HG03196 (cell line): Measurements from ENCODE around the gene PRRG3.
"Not testable (repeated sequence)": the region's sequence is repeated elsewhere in the genome, so short reads cannot be mapped to it uniquely, and the experiment has no call there.

Experiments
- ATAC-seq: cut with Tn5 transposase; IDR thresholded peaks from one replicate; pipeline ENCODE4 v1.9.1; 2021; ENCODE audit not compliant: unreplicated experiment

PRRG3 gene

DNA sequence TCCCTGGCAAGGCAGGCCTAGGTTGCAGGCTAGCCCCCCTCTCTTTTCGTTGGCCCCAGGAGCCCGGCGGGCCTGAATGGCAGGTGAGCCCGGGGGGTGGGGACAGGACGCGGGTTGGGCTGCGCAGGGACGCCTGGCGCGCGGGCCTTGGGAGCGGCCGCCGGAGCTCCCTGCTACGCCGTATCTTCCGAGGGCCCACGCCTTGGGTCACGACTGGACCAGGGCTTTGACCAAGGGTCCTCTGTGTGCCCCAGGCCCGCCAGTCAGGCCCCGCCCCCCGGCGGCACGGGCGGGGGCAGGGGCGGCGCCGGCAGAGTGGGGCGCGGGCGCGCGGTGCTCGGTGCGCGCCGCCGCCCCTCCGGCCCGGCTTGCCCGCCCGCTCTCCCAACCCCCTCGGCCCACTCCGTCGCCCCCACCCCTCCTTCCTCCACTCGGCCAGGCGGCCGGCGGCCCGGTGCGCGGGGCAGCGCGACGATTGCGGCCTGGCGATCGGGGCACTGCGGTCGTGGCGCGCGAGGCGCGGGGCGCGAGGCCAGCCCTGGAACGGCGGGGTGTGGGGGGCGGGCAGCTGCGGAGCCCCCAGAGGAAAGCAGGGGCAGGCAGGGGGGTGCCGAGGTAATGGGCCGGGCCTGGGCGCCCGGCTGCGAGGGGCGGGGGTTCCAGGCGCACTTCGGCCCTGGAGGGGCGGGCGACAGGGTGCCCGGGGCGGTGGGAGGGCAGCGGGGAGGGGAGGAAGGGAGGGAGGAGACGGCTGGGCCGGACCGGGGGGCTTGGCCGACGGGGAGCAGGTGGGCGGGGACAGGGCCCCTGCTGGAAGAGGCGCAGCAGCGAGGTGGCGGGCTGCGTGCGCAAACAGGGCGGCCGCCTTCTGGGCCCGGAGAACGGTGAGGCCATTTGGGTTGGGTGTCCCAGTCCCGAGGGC lies at the start of gene PRRG3:
PRRG3 (plus strand) TSS at position 798 of the 922 bp plus-strand sequence. CDS start 3,357 bp downstream, outside the sequence.
- ATAC-seq = no peak

DNA sequence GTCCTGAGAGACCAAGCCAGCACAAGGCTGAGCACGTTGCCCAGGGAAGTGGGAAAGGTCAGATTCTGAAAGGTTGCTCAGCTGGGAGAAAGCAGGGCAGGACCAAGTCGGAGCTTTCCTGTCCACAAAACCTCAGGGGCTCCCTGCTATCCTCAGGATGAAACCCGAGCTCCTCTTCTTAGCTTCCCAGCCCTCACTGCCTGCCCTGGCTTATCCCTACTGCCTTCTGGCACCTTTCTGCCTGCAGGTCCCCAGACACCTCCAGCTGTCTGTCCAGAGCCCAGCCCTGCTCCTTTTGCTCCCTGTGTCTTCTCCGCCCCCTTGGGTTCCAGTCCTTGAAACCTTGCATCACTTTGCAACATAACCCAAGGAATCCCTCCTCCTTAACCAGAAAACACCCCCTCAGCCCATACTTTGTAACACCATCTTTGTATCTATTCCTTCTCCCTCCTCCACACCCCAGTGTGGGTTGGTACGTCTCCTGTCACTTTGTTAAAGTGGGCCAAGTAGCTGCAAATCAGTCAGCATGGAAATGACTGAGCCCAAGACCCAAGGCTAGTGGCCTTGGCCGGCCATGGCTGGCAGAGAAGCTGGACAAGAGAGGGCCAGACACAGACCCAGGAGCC lies 20.0 kb upstream of the PRRG3 start:
- no peak for ATAC-seq

DNA sequence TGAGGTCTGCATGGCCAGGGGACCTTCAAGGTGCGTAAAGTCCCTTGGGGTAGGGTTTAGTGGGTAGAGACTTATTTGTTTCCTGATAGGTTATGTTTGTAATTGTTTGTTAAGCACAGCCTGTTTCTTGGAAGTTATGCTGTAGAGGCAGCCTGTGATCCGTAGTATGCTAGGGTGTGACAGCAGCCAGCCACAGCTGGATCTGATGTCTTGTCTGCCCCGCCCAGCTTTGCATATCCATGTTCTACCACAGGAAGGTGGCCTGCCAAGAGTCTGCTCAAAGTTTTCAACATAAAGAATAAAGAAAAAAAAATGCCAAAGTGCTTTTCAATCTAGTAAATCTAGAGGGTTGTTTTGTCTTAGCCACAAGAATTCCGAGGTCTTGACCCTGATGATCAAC lies 19.1 kb upstream of the PRRG3 start:
- no peak for ATAC-seq

DNA sequence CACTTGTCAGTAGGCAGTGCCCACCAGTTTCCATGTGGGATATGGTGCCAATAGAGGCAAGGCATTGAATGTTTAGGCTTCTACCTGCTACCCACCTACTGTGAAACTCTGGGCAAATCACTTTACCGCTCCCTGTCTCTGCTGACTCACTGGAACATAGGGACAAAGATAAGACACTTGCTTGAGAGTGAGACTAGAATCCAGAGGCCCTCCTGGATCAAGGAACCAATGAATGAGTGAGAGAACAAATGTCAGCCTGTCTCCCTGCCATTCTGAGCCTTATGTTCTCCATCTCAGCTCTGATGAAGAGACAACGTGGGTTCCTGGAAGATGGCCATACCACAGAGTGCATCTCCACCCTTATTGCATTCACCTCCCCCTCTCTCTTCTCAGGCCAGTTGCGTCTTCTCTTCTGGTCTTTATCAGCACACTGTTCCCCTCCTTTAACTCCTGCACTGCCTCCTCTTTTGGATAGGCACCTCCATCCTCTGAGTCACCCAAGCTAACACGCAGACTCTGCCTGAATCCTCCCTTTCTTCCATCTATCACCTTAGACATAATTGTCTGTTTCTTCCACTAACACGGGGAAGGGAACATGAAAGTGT lies 15.4 kb upstream of the PRRG3 start:
- no peak for ATAC-seq

DNA sequence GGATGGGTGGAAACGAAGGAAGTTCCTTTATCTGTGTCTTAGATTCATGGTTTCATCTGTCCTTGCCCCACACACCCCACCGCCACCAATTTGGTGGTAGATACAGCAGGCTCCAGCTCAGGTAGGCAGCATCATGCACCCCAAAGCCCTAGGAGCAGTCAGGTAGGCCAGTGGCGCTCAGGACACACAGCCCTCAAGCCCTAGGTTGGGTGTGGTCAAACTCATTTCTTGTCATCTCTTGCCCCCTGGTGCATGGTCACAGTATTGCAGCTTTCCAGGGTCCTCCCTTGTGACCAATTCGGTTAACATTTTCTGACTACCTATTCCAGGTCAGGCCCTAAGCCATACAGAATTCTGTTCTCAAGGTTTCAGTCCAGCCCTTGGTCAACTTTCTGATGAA lies 14.5 kb upstream of the PRRG3 start:
- no peak for ATAC-seq

DNA sequence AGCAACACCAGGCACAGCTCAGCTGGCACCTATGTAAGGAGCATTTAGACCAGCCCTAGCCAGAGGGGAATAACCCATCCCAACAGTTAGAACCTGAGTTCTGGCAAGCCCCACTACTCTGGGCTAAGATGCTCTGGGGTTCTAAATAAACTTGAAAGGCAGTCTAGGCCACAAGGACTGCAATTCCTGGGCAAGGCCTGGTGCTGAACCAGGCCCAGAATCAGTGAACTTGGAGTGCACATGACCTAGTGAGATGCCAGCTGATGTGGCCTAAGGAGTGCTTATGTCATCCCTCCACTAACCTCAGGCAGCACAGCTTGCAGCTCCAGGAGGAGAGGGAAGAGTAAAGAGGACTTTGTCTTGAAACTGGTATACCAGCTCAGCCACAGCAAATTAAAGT lies 7.6 kb upstream of the PRRG3 start:
- no peak for ATAC-seq

DNA sequence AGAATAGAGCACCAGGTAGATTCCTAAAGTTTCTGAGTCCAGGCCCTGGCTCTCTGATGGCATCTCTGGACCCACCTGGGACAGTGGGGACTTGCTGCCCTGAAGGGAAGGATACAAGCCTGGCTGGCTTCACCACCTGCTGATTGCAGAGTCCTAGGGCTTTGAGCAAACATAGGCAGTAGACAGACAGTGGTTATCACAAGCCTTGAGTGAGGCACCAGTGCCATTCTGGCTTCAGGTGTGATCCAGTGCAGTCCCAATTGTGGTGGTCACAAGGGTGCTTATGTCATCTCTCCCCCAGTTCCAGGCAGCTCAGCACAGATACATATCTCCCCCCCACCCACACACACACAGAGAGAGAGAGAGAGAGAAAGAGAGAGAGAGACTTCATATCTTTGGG lies 6.6 kb upstream of the PRRG3 start:
- ATAC-seq = no peak

DNA sequence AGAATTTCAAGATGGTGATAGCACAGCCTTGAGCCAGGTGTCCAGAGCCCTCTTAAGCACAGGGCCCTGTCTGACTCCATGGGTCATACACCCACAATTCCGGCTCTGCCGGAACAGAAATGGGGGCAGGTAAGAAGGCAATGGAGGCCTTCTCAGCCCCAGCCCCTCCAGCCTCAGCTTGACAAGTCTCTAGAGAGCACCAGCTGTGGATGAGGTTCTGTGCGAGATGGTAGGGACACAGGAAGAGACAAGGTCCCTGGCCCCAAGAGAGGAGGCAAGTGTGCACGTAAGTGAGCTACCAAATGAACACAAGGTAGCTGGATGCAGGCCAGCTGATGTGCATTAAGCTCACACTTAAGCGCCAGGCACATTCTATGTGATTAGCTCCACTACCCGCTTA lies 2.4 kb upstream of the PRRG3 start:
- ATAC-seq = no peak

DNA sequence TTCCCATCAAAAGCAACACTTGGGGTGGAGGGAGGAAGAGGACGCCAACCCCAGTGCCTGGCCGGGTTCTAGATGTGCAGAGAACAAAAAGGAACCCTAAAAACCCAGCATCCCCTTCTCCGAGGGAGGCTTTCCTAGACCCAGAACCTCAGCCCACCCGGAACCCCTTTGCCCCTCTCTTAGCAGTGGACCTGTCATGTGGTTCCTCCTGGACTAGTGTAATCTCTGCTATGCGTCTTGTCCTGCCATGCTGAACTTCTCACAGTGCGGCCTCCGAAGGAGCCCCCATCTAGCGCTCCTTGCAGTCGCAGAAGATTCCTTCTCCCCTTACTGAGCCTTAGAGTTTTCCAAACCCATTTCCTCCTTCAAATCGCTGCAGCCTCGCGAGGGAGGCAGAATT lies 1.1 kb upstream of the PRRG3 start:
- ATAC-seq = no peak

DNA sequence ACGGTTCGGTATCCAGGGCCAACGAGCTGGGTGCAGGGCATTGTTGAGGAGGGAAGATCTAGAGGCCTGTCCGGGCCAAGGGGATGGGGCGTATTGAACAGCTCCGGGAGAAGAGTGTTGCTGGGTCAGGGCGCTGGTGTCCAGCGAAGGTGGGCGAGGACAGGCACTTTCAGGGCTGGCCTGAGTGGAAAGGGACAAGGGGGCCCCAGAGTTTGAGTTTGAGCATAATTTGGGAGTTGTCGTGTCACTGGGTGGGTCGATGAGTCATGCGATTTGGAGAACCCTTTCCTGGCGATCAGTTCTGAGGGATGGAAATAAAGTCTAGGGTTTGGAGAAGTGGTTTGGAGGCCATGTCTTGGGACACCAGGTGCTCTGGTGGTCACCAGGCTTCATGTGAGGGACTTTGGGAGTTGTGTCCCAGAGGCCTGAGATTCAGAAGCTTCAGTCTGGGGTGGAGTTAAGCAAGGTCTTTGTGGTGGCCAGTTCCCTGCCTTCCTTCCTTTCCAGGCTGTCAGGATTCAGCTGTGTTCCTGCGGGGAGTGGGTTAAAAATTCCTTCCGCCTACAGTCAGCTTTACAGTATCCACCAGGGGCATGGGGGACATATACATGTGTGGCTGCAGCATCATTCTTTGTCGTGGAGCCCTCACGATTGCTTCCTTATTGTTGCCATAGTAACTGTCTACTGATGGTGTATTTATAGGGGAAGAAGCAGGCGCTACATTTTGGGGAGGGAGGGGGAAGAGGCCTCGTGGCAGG lies 504 bp downstream of the PRRG3 start:
- ATAC-seq = no peak

DNA sequence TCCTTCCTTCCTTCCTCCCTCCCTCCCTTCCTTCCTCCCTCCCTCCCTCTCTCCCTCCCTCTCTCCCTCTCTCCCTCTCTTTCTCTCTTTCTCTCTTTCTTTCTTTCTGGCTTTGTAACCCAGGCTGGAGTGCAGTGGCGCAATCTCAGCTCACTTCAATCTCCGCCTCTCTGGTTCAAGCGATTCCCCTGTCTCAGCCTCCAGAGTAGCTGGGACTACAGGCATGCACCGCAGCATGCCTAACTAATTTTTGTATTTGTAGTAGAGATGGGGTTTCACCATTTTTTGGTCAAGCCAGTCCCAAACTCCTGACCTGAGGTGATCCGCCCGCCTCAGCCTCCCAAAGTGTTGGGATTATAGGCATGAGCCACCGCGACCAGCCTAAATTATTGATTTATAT lies 1.8 kb downstream of the PRRG3 start:
- ATAC-seq = not testable (repeated sequence)

DNA sequence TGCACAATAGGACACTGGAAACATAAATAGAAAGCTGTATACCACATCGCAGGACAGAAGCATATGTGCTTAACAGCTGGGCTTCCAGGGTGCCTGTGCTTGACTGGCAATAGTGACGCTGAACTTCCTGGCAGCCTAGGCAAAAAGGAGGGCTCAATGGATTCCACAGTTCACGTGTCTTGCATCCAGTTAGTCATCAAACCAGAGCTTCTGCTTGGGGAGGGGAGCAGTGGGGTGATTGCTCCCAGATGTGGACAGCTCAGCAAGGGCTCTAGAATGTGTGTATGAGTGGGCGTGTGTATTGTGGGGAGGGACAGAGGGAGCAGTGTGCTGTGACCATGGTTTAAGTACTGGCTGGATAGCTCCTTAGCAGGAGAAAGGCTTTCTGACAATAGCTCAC lies 2.3 kb downstream of the PRRG3 start:
- no peak for ATAC-seq

DNA sequence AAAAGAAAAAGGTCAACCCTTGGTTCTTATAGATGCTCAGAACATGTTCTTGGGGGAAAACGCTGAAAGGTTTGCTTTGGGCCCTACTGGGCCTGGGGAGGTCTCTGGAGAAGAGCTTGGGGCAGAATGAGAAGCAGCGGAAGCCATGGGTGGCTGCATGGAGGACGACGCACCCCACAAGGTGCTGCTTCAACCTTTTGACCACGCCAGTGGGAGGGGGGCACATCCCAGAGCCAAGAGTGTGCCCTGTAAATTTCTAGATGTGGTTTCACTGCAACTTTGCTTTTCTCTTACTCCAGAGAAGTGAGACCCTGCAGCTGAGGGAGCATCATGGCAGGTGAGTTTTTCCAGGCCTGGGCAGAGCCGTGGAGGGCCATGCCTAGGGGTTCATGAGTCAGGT lies 3.2 kb downstream of the PRRG3 start:
- no peak for ATAC-seq

DNA sequence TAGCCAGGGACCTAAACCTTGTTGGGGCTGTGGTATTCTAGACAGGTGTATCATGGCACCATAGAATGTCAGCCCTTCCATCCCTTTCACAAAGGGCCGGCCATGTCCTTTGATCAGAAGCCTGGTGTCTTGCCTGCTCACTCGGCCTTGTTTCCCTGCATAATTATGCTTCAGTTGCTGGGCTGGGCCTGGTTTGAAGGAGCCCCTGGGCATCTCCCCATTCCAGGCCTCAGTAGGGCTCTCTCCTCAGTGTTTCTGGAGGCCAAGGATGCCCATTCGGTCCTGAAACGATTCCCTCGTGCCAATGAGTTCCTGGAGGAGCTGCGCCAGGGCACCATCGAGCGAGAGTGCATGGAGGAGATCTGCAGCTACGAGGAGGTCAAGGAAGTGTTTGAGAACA lies 4.5 kb downstream of the PRRG3 start:
- ATAC-seq = no peak

DNA sequence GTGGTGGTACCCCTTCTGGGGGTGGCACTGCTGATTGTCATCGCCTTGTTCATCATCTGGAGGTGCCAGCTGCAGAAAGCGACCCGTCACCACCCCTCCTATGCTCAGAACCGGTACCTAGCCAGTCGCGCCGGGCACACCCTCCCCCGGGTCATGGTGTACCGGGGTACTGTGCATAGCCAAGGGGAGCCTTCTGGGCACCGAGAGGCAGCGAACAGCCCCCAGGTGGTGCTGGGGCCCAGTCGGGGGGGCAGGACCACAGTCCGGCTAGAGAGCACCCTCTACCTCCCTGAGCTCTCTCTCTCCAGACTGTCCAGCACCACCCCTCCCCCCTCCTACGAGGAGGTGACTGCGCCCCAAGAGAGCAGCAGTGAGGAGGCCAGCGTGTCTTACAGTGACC lies 5.3 kb downstream of the PRRG3 start:
- no peak for ATAC-seq

DNA sequence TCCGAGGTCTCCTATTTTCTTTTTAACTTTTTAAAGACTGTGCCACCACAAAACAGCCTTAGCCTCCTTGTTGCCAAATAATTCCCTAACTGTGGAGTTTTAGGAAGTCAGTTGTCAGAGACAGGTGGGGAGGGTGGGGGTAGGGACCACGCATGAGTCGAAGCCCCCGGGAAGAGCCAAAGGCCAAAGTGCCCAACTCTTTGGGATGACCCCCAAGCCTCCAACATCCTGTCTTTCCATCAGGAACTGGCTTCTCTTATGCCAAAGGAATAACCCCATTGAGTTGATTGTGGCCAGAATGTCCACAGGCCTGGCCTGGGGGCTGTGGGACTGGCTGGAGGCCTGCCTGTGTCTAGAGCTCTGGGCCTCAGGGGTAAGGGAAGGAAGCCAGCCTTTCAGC lies 5.8 kb downstream of the PRRG3 start:
- ATAC-seq = no peak

DNA sequence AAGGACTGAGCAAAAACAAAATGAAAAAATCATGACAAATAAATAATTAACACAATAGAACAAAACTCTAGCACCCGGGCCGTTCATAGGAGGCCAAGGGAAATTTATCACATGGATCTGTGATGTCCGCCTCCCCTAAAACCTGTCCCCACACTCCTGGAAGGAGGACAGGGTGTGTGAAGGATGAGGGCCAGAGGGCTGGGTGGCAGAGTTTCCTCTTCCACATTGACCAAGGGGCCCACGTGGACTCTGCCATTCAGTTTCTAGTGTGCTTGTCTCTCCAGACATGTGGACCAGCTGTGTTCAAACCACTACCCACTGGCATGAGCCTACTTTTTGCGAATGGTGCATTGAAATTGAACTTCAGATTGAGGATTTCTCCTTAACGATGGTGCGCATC lies 6.3 kb downstream of the PRRG3 start:
- ATAC-seq = no peak

DNA sequence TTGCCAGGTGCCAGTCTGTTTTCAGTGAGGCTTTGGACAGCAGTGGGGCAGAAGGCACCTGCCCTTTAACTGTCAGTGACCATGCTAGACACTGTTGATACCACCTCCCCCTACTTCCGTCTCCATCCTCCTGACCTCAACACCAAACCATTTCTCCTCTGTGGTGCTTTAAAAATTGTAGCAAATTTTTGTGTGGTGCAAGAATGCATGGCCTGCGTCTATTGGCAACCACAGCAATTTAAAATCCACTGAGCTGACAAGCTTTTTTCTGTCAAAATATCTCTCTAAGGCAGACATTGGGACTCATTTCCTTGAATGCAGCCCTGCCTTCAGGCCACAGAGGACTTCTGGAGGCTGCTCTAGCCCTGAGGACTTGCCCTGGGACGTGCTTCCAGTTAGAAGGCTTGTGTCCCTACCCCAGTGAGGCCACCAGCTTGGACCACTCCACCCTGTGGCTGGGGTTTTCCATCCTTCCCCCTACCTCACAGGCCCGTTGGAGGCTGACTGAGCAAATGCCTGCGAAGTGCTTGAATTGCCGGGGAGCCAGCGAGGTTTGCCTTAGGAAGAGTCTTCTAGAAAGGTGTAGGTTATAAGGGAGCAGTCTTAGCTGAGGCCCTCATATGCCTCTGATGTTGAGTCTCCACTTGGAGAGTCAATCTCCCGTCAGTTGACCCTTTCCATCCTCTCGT lies 6.9 kb downstream of the PRRG3 start:
- no peak for ATAC-seq

DNA sequence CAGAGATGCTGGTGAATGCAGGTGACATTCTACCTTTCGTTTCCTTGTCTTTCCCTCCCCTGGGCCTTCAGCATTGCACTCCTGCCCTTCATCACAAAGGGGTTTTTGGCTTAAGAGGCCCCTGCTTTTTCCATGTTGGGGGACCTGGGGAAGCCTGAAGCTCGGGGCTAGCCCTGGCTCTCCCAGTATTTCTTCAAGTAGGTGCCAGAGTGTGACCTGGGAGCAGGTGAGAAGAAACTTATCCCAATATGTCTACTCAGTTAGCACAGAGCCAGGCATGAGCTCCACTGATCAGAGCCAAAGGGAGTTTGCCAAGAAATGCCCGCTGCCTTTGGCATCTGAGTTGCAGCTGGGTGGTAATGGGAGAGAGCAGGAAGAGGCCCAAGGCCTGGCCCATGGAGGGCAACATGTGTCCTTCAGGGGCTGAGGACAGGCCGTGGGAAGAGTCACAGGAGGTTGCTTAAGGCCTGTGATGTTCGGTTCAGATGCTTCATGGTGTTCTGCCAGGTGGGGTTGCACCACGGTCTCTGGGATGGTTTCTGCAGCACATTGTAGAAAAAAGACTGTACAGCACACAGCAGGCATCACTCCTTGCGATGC lies 7.6 kb downstream of the PRRG3 start:
- ATAC-seq = no peak

DNA sequence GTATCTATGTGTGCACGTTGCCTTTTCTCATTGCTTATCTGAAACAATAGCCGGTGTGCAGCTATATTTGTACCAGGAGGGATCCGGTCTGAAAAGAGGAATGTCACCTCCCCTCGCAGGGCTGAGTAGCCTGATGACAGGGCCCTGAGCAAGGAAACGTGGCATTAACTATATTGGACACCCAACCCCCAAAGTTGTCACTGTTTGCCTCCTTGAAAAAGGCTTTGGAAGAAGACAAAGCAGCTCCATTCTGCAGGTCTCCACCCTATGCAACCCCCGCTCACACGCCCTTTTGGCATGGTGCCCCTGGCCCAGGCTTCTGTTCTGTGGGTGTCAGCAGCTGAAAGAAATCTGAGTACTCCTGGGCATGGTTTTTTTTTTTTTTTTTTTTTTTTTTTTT lies 8.2 kb downstream of the PRRG3 start:
- ATAC-seq = no peak
